Mesenchymal stem cell (in vitro differentiated cells and primary cell): ENCODE results near the gene LAMA5.

Experiments
- DNase-seq: peaks from one replicate; pipeline ENCODE4 v3.0.0-alpha.2; 2013
- H2AFZ ChIP-seq: one replicate; pipeline ENCODE4 v1.6.1; 2013; ENCODE audit warnings: low read depth, mild to moderate bottlenecking, control low read depth, inconsistent platforms, low read length, moderate library complexity
- H2AK5ac ChIP-seq: 2 replicates; pipeline ENCODE4 v1.6.1; 2013; ENCODE audit warnings: low read length, moderate library complexity, mild to moderate bottlenecking, inconsistent platforms; ENCODE audit not compliant: severe bottlenecking
- H2BK120ac ChIP-seq: one replicate; pipeline ENCODE4 v1.6.1; 2013; ENCODE audit warnings: low read depth, mild to moderate bottlenecking, inconsistent platforms, low read length, moderate library complexity
- H2BK12ac ChIP-seq, 2 experiments: one replicate each; pipeline ENCODE4 v1.6.1; 2013; ENCODE audit warnings: inconsistent platforms in 2 of 2, low read length in 2 of 2, mild to moderate bottlenecking in 2 of 2, moderate library complexity in 2 of 2, control low read depth in 1 of 2
- H2BK15ac ChIP-seq: one replicate; pipeline ENCODE4 v1.6.1; 2013; ENCODE audit warnings: mild to moderate bottlenecking, low read depth, inconsistent platforms; ENCODE audit not compliant: poor library complexity, severe bottlenecking
- H2BK5ac ChIP-seq: 2 replicates; pipeline ENCODE4 v1.6.1; 2013; ENCODE audit warnings: low read depth, mild to moderate bottlenecking, low read length, control low read depth, inconsistent platforms; ENCODE audit not compliant: poor library complexity, severe bottlenecking
- H3K14ac ChIP-seq, 2 experiments: one replicate each; pipeline ENCODE4 v1.6.1; 2013; ENCODE audit warnings: inconsistent platforms in 2 of 2, low read length in 2 of 2, control low read depth in 1 of 2, mild to moderate bottlenecking in 1 of 2, moderate library complexity in 1 of 2
- H3K18ac ChIP-seq, 2 experiments: one replicate each; pipeline ENCODE4 v1.6.1; 2013; ENCODE audit warnings: inconsistent platforms in 2 of 2, low read length in 2 of 2, control low read depth in 1 of 2, low read depth in 1 of 2, mild to moderate bottlenecking in 1 of 2
- H3K23ac ChIP-seq, 2 experiments: one replicate each; pipeline ENCODE4 v1.6.1; 2013; ENCODE audit warnings: inconsistent platforms in 2 of 2, low read length in 2 of 2, mild to moderate bottlenecking in 2 of 2, moderate library complexity in 2 of 2, control low read depth in 1 of 2
- H3K27ac ChIP-seq: 2 replicates; pipeline ENCODE4 v1.5.1; 2013; ENCODE audit warnings: mild to moderate bottlenecking, moderate library complexity, low read length, control low read depth, inconsistent platforms; ENCODE audit not compliant: poor library complexity, severe bottlenecking
- H3K27me3 ChIP-seq, 2 experiments: 2 replicates each; pipeline versions ENCODE4 v1.6.1 to v1.7.0; 2013; ENCODE audit warnings: low read length in 2 of 2, mild to moderate bottlenecking in 2 of 2, moderate library complexity in 2 of 2, control low read depth in 1 of 2, inconsistent platforms in 1 of 2; ENCODE audit not compliant: control insufficient read depth in 1 of 2, insufficient read depth in 1 of 2
- H3K36me3 ChIP-seq, 2 experiments: 2 replicates each; pipeline versions ENCODE4 v1.6.1 to v1.7.0; 2013; ENCODE audit warnings: low read length in 2 of 2, control low read depth in 1 of 2, inconsistent platforms in 1 of 2, low read depth in 1 of 2, mild to moderate bottlenecking in 1 of 2; ENCODE audit not compliant: insufficient read depth in 2 of 2, control insufficient read depth in 1 of 2
- H3K4ac ChIP-seq, 2 experiments: one replicate each; pipeline ENCODE4 v1.6.1; 2013; ENCODE audit warnings: inconsistent platforms in 2 of 2, low read length in 2 of 2, mild to moderate bottlenecking in 2 of 2, moderate library complexity in 2 of 2, control low read depth in 1 of 2, low read depth in 1 of 2
- H3K4me1 ChIP-seq: 2 replicates; pipeline ENCODE4 v1.6.1; 2013; ENCODE audit warnings: low read depth, low read length, control low read depth; ENCODE audit not compliant: control insufficient read depth, insufficient read depth
- H3K4me2 ChIP-seq: 2 replicates; pipeline ENCODE4 v1.6.1; 2013; ENCODE audit warnings: low read length, mild to moderate bottlenecking, inconsistent platforms; ENCODE audit not compliant: poor library complexity, severe bottlenecking
- H3K4me3 ChIP-seq, 2 experiments: 2 replicates each; pipeline versions ENCODE4 v1.5.1 to v1.7.0; 2013; ENCODE audit warnings: low read length in 2 of 2, mild to moderate bottlenecking in 2 of 2, control low read depth in 1 of 2, low read depth in 1 of 2; ENCODE audit not compliant: insufficient read depth in 1 of 2
- H3K79me1 ChIP-seq: replicated peaks from 2 replicates; pipeline ENCODE4 v1.6.1; 2013; ENCODE audit warnings: mild to moderate bottlenecking, control low read depth, low read length, inconsistent platforms; ENCODE audit not compliant: poor library complexity, severe bottlenecking
- H3K9ac ChIP-seq: 2 replicates; pipeline ENCODE4 v1.7.0; 2013; ENCODE audit warnings: mild to moderate bottlenecking, low read length, moderate library complexity
- H3K9me3 ChIP-seq: 2 replicates; pipeline ENCODE4 v1.7.0; 2013; ENCODE audit warnings: mild to moderate bottlenecking, low read length; ENCODE audit not compliant: control insufficient read depth
- H4K8ac ChIP-seq: one replicate; pipeline ENCODE4 v1.6.1; 2013; ENCODE audit warnings: inconsistent platforms, mild to moderate bottlenecking, low read length, moderate library complexity
- H4K91ac ChIP-seq: one replicate; pipeline ENCODE4 v1.6.1; 2013; ENCODE audit warnings: mild to moderate bottlenecking, low read length, inconsistent platforms
- WGBS: methylation state at CpG from one replicate; pipeline ENCODE4 v1.1.7; 2013; ENCODE audit warnings: mixed read lengths; 5-methylcytosine and 5-hydroxymethylcytosine counted together

The LAMA5 gene

GRCh38 chr20:62412194-62413024, 45.3 kb upstream of the LAMA5 start:
- Histone ChIP-seq H3K4ac (no peak overlapping the region), H3K27me3 (peaks cover 14 to 63% of the 10 kb centered on the region in 2 experiments), H3K4me1 (peaks cover 20% of the 10 kb centered on the region), H2BK5ac (no peak overlapping the region), H3K18ac (no peak overlapping the region), H3K23ac (no peak overlapping the region), H3K36me3 (no peaks in the 10 kb centered on the region), H2AFZ (no peak overlapping the region), H2AK5ac (no peak overlapping the region), H3K9ac (no peak overlapping the region), H4K91ac (no peak overlapping the region), H3K4me2 (no peak overlapping the region), H3K79me1 (no peaks in the 10 kb centered on the region), H2BK15ac (no peak overlapping the region), H3K9me3 (no peaks in the 10 kb centered on the region), H3K27ac (no peak overlapping the region), H4K8ac (no peak overlapping the region), H2BK120ac (no peak overlapping the region), H3K4me3 (no peak overlapping the region), H2BK12ac (no peak overlapping the region), H3K14ac (no peak overlapping the region)
- DNase-seq: no peak
- 79% methylated on average over 18 of the region's 22 CpGs for WGBS

DNA sequence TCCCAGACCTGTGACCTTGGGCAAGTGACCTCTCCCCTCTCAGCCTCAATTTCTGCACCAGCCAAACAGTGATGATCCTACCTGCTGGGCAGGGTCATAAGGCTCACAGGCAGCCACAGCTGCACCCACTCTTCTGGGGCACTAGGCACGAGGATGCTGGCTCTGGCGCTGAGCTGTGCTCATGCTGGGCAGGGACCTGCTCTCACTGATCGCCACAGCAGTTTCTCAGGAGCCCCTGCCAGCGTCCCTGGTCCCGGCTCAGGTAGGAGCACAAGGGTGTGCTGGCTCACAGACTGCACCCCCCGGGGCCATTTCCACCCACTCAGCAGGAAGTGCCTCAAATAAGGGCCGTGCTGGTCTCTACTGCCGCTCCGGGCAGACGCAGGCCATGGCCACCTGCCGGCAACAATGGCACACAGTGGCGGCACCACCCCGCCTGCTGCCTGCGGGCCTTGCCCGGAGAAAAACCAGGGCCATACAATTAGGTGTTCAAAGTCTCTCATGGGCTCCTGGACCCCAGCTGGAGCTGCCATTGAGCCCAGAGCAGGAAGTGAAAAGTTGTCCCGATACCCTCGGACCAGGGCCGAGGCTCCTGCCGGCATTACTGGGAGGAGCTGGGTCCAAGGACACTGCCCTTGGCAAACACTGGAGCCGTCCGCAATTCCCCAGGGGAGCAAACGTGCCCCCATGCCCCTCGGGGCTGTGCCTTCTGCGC, 44.5 kb upstream of the LAMA5 start:
- Histone ChIP-seq H3K4me3 (no peak overlapping the region), H2AK5ac (no peak overlapping the region), H3K9me3 (no peaks in the 10 kb centered on the region), H3K36me3 (no peaks in the 10 kb centered on the region), H2AFZ (no peak overlapping the region), H3K4ac (no peak overlapping the region), H3K79me1 (no peaks in the 10 kb centered on the region), H3K14ac (no peak overlapping the region), H3K23ac (no peak overlapping the region), H2BK5ac (no peak overlapping the region), H2BK15ac (no peak overlapping the region), H4K8ac (no peak overlapping the region), H3K4me2 (no peak overlapping the region), H3K18ac (no peak overlapping the region), H2BK120ac (no peak overlapping the region), H3K27ac (no peak overlapping the region), H4K91ac (no peak overlapping the region), H3K9ac (no peak overlapping the region), H3K4me1 (peaks cover 22% of the 10 kb centered on the region), H2BK12ac (no peak overlapping the region), H3K27me3 (peaks cover 10 to 55% of the 10 kb centered on the region in 2 experiments)
- no peak for DNase-seq
- 71% methylated on average over 24 of the region's 24 CpGs for WGBS

DNA sequence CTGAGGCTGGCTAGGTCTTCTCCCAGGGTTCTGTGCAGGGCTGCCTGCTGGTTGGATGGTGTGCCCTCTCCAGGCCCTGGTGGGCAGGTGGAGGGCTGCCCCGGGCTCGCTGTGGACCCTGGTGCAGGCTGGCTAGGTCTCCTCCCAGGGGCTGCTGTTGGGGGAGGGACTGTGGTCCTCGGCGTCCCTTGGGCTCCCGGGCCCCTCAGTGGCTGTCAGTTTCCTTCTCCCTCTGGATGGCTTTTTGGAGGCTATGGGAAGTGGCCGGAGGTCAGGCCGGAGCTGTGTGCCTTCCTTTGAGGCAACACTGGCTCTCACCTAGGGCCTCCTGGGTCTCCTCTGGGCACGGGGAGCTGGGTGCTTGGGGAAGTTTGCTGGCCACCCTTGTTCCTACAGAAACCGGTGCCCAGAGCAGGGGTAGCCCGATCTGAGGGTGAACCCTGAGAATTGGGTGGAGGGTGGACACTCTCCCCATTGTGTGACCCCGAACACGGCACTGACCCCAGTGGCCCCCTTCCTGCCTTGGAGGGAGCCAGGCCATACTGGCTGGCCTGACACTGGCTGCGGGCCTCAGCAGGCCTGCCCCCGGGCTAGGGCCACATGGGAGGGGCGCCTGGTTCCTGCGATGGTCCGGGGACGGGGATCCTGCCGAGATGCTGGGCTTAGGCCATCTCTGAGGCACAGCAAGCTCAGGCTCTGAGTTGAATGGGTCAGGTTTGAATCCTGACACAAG, 43.8 kb upstream of the LAMA5 start:
- H3K4me2 ChIP-seq: no peak overlapping the region
- H3K27me3 ChIP-seq: peaks cover 10 to 54% of the 10 kb centered on the region in 2 experiments
- H2BK120ac ChIP-seq: no peak overlapping the region
- H2AFZ ChIP-seq: no peak overlapping the region
- no peak overlapping the region for H4K8ac ChIP-seq
- no peak overlapping the region for H3K18ac ChIP-seq
- no peak overlapping the region for H3K4me3 ChIP-seq
- H3K36me3 ChIP-seq: no peaks in the 10 kb centered on the region
- H3K9ac ChIP-seq: no peak overlapping the region
- H3K4ac ChIP-seq: no peak overlapping the region
- no peak overlapping the region for H2BK12ac ChIP-seq
- DNase-seq: no peak
- no peak overlapping the region for H4K91ac ChIP-seq
- H3K9me3 ChIP-seq: no peaks in the 10 kb centered on the region
- H3K14ac ChIP-seq: no peak overlapping the region
- no peak overlapping the region for H2BK15ac ChIP-seq
- peaks cover 30% of the 10 kb centered on the region for H3K4me1 ChIP-seq
- H2BK5ac ChIP-seq: no peak overlapping the region
- H3K79me1 ChIP-seq: peaks cover 6% of the 10 kb centered on the region
- no peak overlapping the region for H2AK5ac ChIP-seq
- 81% methylated on average over 19 of the region's 19 CpGs for WGBS
- no peak overlapping the region for H3K27ac ChIP-seq
- H3K23ac ChIP-seq: peak overlapping the region in 1 of 2 experiments; percentile 46
